ENCODE data around the gene CPT1C. TPM values are rescaled to one million over a fixed set of nuclear protein-coding genes. Genes with fewer than 3 reads are reported as not detected.

CPT1C gene
- total and polyA plus RNA-seq, 4 donors: 0.37 to 0.75 (median 0.59) TPM

DNA sequence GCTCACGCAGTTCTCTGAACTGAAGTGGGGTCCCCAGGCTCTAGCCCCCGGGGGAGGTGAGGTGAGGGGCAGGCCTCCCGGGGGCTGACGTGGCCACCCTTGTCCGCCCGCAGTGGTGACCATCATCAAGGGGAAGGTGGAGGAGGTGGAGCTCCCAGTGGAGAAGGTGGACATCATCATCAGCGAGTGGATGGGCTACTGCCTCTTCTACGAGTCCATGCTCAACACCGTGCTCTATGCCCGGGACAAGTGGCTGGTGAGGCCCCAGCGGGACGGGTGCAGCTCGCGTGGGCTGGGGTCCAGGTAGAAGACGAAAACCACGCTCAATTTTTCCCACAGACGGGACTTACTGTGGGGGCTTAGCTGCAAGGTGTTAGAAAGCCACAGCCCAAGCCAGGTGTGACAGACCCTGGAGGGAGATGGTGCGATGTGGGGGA, 7.1 kb upstream of the CPT1C start:
- 96% methylated on average over 18 of the region's 18 CpGs for WGBS
- TF ChIP-seq ZBTB33 (IDR thresholded peaks at IDR 0.05): no peak
- TF ChIP-seq SP1 (IDR thresholded peaks at IDR 0.05): no peak
- TF ChIP-seq TAF1 (conservative IDR thresholded peaks at IDR 0.05): no peak
- no peak for TF ChIP-seq FOXA1 (IDR thresholded peaks at IDR 0.05)
- TF ChIP-seq, protein P1, sequence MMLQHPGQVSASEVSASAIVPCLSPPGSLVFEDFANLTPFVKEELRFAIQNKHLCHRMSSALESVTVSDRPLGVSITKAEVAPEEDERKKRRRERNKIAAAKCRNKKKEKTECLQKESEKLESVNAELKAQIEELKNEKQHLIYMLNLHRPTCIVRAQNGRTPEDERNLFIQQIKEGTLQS (IDR thresholded peaks at IDR 0.05): no peak
- TF ChIP-seq GABPA (IDR thresholded peaks at IDR 0.05 in 1 of 2, conservative IDR thresholded peaks at IDR 0.05 in 1 of 2): no peak
- TF ChIP-seq NR2F2 (IDR thresholded peaks at IDR 0.05): no peak
- TF ChIP-seq RAD21 (IDR thresholded peaks at IDR 0.05): no peak
- no peak for TF ChIP-seq RXRA (IDR thresholded peaks at IDR 0.05)
- TF ChIP-seq JUND (IDR thresholded peaks at IDR 0.05): no peak
- TF ChIP-seq REST (IDR thresholded peaks at IDR 0.05): no peak
- no peak for TF ChIP-seq MAX (IDR thresholded peaks at IDR 0.05)
- TF ChIP-seq, protein P2, sequence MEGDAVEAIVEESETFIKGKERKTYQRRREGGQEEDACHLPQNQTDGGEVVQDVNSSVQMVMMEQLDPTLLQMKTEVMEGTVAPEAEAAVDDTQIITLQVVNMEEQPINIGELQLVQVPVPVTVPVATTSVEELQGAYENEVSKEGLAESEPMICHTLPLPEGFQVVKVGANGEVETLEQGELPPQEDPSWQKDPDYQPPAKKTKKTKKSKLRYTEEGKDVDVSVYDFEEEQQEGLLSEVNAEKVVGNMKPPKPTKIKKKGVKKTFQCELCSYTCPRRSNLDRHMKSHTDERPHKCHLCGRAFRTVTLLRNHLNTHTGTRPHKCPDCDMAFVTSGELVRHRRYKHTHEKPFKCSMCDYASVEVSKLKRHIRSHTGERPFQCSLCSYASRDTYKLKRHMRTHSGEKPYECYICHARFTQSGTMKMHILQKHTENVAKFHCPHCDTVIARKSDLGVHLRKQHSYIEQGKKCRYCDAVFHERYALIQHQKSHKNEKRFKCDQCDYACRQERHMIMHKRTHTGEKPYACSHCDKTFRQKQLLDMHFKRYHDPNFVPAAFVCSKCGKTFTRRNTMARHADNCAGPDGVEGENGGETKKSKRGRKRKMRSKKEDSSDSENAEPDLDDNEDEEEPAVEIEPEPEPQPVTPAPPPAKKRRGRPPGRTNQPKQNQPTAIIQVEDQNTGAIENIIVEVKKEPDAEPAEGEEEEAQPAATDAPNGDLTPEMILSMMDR (IDR thresholded peaks at IDR 0.05; ENCODE audit: low read depth, low read length, missing input control): no peak
- TF ChIP-seq HNF4G (IDR thresholded peaks at IDR 0.05): no peak
- no peak for TF ChIP-seq EGR1 (IDR thresholded peaks at IDR 0.05; ENCODE audit: low read depth in 2 of 2)
- no peak for TF ChIP-seq HNF4A (conservative IDR thresholded peaks at IDR 0.05)
- TF ChIP-seq FOXA2 (IDR thresholded peaks at IDR 0.05): no peak
- TF ChIP-seq YY1 (IDR thresholded peaks at IDR 0.05): no peak
- Histone ChIP-seq H3K36me3 (ENCODE audit: control insufficient read depth in 4 of 4, insufficient read depth in 3 of 4, low read depth in 1 of 4, low read length in 3 of 4) (peaks cover 6 to 49% (median 16%) of the 10 kb centered on the region in 4 donors), H3K4me1 (ENCODE audit: control insufficient read depth in 4 of 4, insufficient read depth in 4 of 4, low read length in 3 of 4) (peaks cover 2 to 30% (median 15%) of the 10 kb centered on the region in 4 donors), H3K27me3 (ENCODE audit: control insufficient read depth in 4 of 4, insufficient read depth in 4 of 4, low read length in 3 of 4) (no peaks in the 10 kb centered on the region), H3K4me3 (ENCODE audit: low read depth in 1 of 3, low read length in 3 of 3) (no peak overlapping the region), H3K27ac (ENCODE audit: low read depth in 1 of 2, low read length in 2 of 2) (no peak overlapping the region), H3K9me3 (ENCODE audit: control insufficient read depth in 4 of 4, low read length in 3 of 4) (no peaks in the 10 kb centered on the region), H3K9ac (ENCODE audit: low read depth in 1 of 2, low read length in 2 of 2) (no peak overlapping the region)
- DNase-seq (ENCODE audit: low spot score): no peak

Measured in liver (tissue), 9 donors.